ENCODE data around the gene B3GALT6.

Gene B3GALT6

GRCh38 chr1:1199141-1199960 lies 32.7 kb upstream of the B3GALT6 start:
- Histone ChIP-seq H3K9me3 (ENCODE audit: control insufficient read depth, insufficient read depth, low read depth, low read length) (no peaks in the 10 kb centered on the region), H3K4me1 (ENCODE audit: control insufficient read depth, insufficient read depth, low read length) (no peaks in the 10 kb centered on the region), H3K27ac (ENCODE audit: extremely low read depth, low read depth, low read length) (no peak overlapping the region), H3K36me3 (ENCODE audit: control insufficient read depth in 2 of 2, insufficient read depth in 1 of 2, low read length in 2 of 2) (no peaks in the 10 kb centered on the region), H3K4me3 (ENCODE audit: low read depth, low read length) (no peak overlapping the region)
- ChIA-PET CTCF (no interaction called here), POLR2A (interaction anchor here (0.5 to 0.9 kb wide), 2 partner anchors 10 to 16 kb away, joined by 3 to 5 read pairs; no protein-coding TSS in a partner anchor)
- TF ChIP-seq ZNF571 (tag by site-specific recombination; IDR thresholded peaks at IDR 0.05) = no peak
- TF ChIP-seq ZNF121 (tag by site-specific recombination; IDR thresholded peaks at IDR 0.05) = no peak
- TF ChIP-seq, protein P1, sequence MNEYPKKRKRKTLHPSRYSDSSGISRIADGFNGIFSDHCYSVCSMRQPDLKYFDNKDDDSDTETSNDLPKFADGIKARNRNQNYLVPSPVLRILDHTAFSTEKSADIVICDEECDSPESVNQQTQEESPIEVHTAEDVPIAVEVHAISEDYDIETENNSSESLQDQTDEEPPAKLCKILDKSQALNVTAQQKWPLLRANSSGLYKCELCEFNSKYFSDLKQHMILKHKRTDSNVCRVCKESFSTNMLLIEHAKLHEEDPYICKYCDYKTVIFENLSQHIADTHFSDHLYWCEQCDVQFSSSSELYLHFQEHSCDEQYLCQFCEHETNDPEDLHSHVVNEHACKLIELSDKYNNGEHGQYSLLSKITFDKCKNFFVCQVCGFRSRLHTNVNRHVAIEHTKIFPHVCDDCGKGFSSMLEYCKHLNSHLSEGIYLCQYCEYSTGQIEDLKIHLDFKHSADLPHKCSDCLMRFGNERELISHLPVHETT (tag by site-specific recombination; IDR thresholded peaks at IDR 0.05) = no peak
- no peak for TF ChIP-seq ZEB2 (tag by site-specific recombination; IDR thresholded peaks at IDR 0.05)
- TF ChIP-seq BCL11B (tag by site-specific recombination; IDR thresholded peaks at IDR 0.05; ENCODE audit: low read depth) = peak; percentile 21; the same call in 1 of the 2 replicates
- TF ChIP-seq ZNF600 (tag by site-specific recombination; IDR thresholded peaks at IDR 0.05) = no peak
- TF ChIP-seq, protein P2, sequence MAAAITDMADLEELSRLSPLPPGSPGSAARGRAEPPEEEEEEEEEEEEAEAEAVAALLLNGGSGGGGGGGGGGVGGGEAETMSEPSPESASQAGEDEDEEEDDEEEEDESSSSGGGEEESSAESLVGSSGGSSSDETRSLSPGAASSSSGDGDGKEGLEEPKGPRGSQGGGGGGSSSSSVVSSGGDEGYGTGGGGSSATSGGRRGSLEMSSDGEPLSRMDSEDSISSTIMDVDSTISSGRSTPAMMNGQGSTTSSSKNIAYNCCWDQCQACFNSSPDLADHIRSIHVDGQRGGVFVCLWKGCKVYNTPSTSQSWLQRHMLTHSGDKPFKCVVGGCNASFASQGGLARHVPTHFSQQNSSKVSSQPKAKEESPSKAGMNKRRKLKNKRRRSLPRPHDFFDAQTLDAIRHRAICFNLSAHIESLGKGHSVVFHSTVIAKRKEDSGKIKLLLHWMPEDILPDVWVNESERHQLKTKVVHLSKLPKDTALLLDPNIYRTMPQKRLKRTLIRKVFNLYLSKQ (tag by site-specific recombination; IDR thresholded peaks at IDR 0.05; ENCODE audit: borderline replicate concordance) = no peak
- TF ChIP-seq ZBTB8A (tag by site-specific recombination; IDR thresholded peaks at IDR 0.05) = peak; percentile 33; the same call in 1 of the 2 replicates
- TF ChIP-seq ZNF221 (tag by site-specific recombination; IDR thresholded peaks at IDR 0.05; ENCODE audit: borderline replicate concordance) = no peak
- TF ChIP-seq, protein P3, sequence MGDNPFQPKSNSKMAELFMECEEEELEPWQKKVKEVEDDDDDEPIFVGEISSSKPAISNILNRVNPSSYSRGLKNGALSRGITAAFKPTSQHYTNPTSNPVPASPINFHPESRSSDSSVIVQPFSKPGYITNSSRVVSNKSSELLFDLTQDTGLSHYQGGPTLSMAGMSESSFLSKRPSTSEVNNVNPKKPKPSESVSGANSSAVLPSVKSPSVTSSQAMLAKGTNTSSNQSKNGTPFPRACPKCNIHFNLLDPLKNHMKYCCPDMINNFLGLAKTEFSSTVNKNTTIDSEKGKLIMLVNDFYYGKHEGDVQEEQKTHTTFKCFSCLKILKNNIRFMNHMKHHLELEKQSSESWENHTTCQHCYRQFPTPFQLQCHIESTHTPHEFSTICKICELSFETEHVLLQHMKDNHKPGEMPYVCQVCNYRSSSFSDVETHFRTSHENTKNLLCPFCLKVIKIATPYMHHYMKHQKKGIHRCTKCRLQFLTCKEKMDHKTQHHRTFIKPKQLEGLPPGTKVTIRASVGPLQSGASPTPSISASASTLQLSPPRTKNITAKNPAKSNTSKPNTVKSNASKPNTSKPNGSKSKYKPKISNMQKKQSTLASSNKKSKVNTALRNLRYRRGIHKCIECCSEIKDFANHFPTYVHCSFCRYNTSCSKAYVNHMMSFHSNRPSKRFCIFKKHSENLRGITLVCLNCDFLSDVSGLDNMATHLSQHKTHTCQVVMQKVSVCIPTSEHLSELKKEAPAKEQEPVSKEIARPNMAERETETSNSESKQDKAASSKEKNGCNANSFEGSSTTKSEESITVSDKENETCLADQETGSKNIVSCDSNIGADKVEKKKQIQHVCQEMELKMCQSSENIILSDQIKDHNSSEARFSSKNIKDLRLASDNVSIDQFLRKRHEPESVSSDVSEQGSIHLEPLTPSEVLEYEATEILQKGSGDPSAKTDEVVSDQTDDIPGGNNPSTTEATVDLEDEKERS (tag by site-specific recombination; IDR thresholded peaks at IDR 0.05) = no peak
- peak; percentile 51; the same call in 1 of the 2 replicates for TF ChIP-seq HIC1 (tag by site-specific recombination; IDR thresholded peaks at IDR 0.05)
- no peak for TF ChIP-seq GLI2 (tag by site-specific recombination; IDR thresholded peaks at IDR 0.05; ENCODE audit: borderline replicate concordance, low read depth)
- TF ChIP-seq RBAK (tag by site-specific recombination; IDR thresholded peaks at IDR 0.05) = no peak
- TF ChIP-seq ZNF664 (tag by site-specific recombination; IDR thresholded peaks at IDR 0.05) = no peak
- TF ChIP-seq HOXD13 (CRISPR knock-in tag; IDR thresholded peaks at IDR 0.05; ENCODE audit: borderline replicate concordance) = no peak
- TF ChIP-seq ZBTB1 (tag by site-specific recombination; IDR thresholded peaks at IDR 0.05) = no peak
- TF ChIP-seq ZNF624 (tag by site-specific recombination; IDR thresholded peaks at IDR 0.05) = no peak
- no peak for TF ChIP-seq ZNF768 (tag by site-specific recombination; IDR thresholded peaks at IDR 0.05)
- TF ChIP-seq GLIS2 (tag by site-specific recombination; IDR thresholded peaks at IDR 0.05) = 0 out of 2 replicates have a peak, but pooled peaks have one; percentile 12
- 0 out of 2 replicates have a peak, but pooled peaks have one; percentile 12 for TF ChIP-seq ZNF335 (tag by site-specific recombination; conservative IDR thresholded peaks at IDR 0.05)
- TF ChIP-seq, protein P4, sequence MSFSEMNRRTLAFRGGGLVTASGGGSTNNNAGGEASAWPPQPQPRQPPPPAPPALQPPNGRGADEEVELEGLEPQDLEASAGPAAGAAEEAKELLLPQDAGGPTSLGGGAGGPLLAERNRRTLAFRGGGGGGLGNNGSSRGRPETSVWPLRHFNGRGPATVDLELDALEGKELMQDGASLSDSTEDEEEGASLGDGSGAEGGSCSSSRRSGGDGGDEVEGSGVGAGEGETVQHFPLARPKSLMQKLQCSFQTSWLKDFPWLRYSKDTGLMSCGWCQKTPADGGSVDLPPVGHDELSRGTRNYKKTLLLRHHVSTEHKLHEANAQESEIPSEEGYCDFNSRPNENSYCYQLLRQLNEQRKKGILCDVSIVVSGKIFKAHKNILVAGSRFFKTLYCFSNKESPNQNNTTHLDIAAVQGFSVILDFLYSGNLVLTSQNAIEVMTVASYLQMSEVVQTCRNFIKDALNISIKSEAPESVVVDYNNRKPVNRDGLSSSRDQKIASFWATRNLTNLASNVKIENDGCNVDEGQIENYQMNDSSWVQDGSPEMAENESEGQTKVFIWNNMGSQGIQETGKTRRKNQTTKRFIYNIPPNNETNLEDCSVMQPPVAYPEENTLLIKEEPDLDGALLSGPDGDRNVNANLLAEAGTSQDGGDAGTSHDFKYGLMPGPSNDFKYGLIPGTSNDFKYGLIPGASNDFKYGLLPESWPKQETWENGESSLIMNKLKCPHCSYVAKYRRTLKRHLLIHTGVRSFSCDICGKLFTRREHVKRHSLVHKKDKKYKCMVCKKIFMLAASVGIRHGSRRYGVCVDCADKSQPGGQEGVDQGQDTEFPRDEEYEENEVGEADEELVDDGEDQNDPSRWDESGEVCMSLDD (tag by site-specific recombination; IDR thresholded peaks at IDR 0.05) = 0 out of 2 replicates have a peak, but pooled peaks have one; percentile 19
- no peak for TF ChIP-seq ZNF341 (tag by site-specific recombination; IDR thresholded peaks at IDR 0.05; ENCODE audit: low read depth)
